Stimulated activated naive B cell treated with anti-CD40 and anti-IgM and Interleukin-4, amounts not matched to agents 10 μg/mL and 1 μg/mL and 100 μg/mL, for 72 hours (primary cell): Measurements from ENCODE around the gene OR5K2.
A peak's percentile ranks its signal among the peaks of the same experiment; 100 is the strongest.

Experiments used
- ATAC-seq, 2 donors: fragments of 150-1000 bp; cut with Tn5 transposase; replicated peaks; 2 replicates each; pipeline ENCODE4 v1.10.0; 2021; ENCODE audit warnings: moderate library complexity in 1 of 2
- DNase-seq: peaks from one replicate; pipeline ENCODE4 v3.0.0; 2021
- H3K27ac Mint-ChIP-seq: one replicate; pipeline ENCODE4 v1.8.0; 2022; ENCODE audit warnings: mild to moderate bottlenecking, mixed read lengths
- H3K27me3 Mint-ChIP-seq, 2 donors: one replicate each; pipeline ENCODE4 v1.8.0; 2022; ENCODE audit warnings: mixed read lengths in 2 of 2
- H3K36me3 Mint-ChIP-seq, 2 donors: one replicate each; pipeline ENCODE4 v1.8.0; 2022; ENCODE audit warnings: mixed read lengths in 2 of 2, mild to moderate bottlenecking in 1 of 2
- H3K4me1 Mint-ChIP-seq, 2 donors: one replicate each; pipeline ENCODE4 v1.8.0; 2022; ENCODE audit warnings: mixed read lengths in 2 of 2, mild to moderate bottlenecking in 1 of 2
- H3K4me3 Mint-ChIP-seq, 2 donors: one replicate each; pipeline ENCODE4 v1.8.0; 2022; ENCODE audit warnings: mild to moderate bottlenecking in 2 of 2, mixed read lengths in 2 of 2, moderate library complexity in 1 of 2
- H3K9me3 Mint-ChIP-seq, 2 donors: one replicate each; pipeline ENCODE4 v1.8.0; 2022; ENCODE audit warnings: mixed read lengths in 2 of 2, mild to moderate bottlenecking in 1 of 2

Gene OR5K2

GRCh38 chr3:98531622-98532274, 34.3 kb downstream of the OR5K2 start, which contains the start of gene GPR15:
Gene GPR15, plus strand, starts transcription at chr3:98531978. Its CDS starts 56 bp downstream, at chr3:98532034.
- Mint-ChIP-seq H3K27ac (peak within 1 kb of the TSS; percentile 47), H3K4me3 (peak within 1 kb of the TSS; percentile 21 to 33), H3K36me3 (peaks cover 0 to 7% of the 10 kb centered on the region in 2 donors), H3K4me1 (peaks cover 5 to 9% of the 10 kb centered on the region in 2 donors), H3K27me3 (peaks cover 4 to 12% of the 10 kb centered on the region in 2 donors), H3K9me3 (no peaks in the 10 kb centered on the region)
- ATAC-seq, result no peak
- DNase-seq, result no peak

- no peaks in the 10 kb centered on the region for H3K9me3 Mint-ChIP-seq
- peaks cover 5 to 9% of the 10 kb centered on the region in 2 donors for H3K4me1 Mint-ChIP-seq
- peaks cover 0 to 7% of the 10 kb centered on the region in 2 donors for H3K36me3 Mint-ChIP-seq
- peaks cover 4 to 12% of the 10 kb centered on the region in 2 donors for H3K27me3 Mint-ChIP-seq
- DNase-seq (no peak), ATAC-seq (no peak)
- peak overlapping the region in 1 of 2 donors; percentile 17 for H3K4me3 Mint-ChIP-seq
- no peak overlapping the region for H3K27ac Mint-ChIP-seq
Measured at GRCh38 chr3:98532275-98532637, 34.8 kb downstream of the OR5K2 start.

DNA sequence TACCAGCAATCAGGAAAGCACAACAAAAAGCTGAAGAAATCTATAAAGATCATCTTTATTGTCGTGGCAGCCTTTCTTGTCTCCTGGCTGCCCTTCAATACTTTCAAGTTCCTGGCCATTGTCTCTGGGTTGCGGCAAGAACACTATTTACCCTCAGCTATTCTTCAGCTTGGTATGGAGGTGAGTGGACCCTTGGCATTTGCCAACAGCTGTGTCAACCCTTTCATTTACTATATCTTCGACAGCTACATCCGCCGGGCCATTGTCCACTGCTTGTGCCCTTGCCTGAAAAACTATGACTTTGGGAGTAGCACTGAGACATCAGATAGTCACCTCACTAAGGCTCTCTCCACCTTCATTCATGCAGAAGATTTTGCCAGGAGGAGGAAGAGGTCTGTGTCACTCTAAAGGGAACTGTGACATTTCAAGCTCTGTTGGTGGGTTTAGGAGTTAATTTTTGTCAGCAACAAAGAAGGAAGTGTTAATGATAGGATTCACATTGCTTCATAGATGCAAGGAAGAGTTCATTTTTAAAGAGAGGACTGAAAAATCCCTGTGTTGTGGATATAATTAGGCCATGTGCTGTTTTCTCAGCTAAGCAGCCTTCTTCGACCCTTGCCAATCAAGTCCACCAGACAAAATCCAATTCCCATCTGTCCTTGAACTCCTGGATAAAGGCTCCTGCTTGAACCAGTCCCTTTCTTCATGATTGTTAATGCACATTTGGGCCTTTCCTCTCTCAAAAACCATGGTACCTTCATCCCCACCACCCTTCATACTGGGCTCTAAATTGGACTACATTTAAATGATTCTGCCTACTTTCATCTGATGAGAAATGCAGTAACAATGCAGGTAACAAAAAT, 35.5 kb downstream of the OR5K2 start:
- Mint-ChIP-seq H3K27me3 (peaks cover 4 to 12% of the 10 kb centered on the region in 2 donors), H3K4me3 (peak overlapping the region; percentile 21 to 41), H3K36me3 (peaks cover 0 to 7% of the 10 kb centered on the region in 2 donors), H3K9me3 (no peaks in the 10 kb centered on the region), H3K27ac (peak overlapping the region; percentile 47), H3K4me1 (peaks cover 5 to 9% of the 10 kb centered on the region in 2 donors)
- no peak for ATAC-seq
- no peak for DNase-seq

DNA sequence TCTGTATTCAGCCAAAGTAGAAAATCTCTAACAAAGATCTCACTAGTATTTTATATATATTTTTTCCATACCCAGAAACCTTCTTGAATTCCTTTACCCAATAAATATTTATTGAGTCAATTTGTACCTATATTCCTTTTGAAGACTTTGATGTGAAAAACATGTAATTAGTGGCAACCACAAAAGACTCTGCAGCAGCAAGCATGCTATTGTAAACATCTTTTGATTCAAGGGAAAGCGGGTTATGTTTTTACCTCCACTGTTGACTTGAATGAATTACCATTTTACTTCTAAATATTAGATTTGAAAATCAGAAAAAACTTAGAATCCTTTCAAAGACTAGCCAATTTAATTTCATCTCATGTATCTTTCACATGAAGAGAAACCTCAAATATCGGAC, 36.7 kb downstream of the OR5K2 start:
- no peak overlapping the region for H3K4me3 Mint-ChIP-seq
- no peak overlapping the region for H3K27ac Mint-ChIP-seq
- peaks cover 5 to 9% of the 10 kb centered on the region in 2 donors for H3K4me1 Mint-ChIP-seq
- no peak for ATAC-seq
- H3K9me3 Mint-ChIP-seq, result no peaks in the 10 kb centered on the region
- H3K36me3 Mint-ChIP-seq, result peaks cover 0 to 7% of the 10 kb centered on the region in 2 donors
- H3K27me3 Mint-ChIP-seq, result peaks cover 4 to 7% of the 10 kb centered on the region in 2 donors
- no peak for DNase-seq

GRCh38 chr3:98534734-98535133, 37.3 kb downstream of the OR5K2 start:
- peaks cover 4 to 7% of the 10 kb centered on the region in 2 donors for H3K27me3 Mint-ChIP-seq
- H3K27ac Mint-ChIP-seq, result no peak overlapping the region
- no peaks in the 10 kb centered on the region for H3K9me3 Mint-ChIP-seq
- peaks cover 0 to 6% of the 10 kb centered on the region in 2 donors for H3K36me3 Mint-ChIP-seq
- H3K4me3 Mint-ChIP-seq, result no peak overlapping the region
- DNase-seq (no peak), ATAC-seq (no peak)
- peaks cover 4 to 9% of the 10 kb centered on the region in 2 donors for H3K4me1 Mint-ChIP-seq

DNA sequence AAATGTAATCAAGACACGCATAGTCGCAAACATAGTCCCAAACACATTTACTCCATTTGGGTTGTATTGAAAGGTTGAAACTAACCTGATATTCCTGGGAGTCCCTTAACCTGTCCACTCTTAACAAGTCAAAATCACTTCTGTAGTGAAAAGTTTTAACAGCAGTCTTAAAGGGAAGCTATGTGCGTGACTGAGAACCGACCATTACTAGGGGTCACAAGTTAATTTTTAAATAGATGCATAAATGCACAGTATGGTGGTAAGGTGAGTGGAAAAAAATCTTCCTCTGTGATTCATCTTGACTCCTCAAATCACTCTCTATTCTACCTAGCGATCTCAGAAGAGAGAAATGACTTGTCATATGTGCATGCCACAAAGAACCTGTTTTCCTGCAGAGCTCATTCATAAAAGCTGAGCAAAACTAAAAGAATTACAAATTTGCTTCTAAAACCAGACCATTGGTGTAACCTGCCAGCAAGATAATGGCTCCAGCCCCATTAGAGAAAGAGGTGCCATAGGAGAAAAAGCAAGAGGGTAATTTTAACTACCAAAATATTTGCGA, 39.1 kb downstream of the OR5K2 start:
- DNase-seq (no peak), ATAC-seq (peak; percentile 93 to 94)
- Mint-ChIP-seq H3K27me3 (peaks cover 4 to 7% of the 10 kb centered on the region in 2 donors), H3K4me3 (peak overlapping the region in 1 of 2 donors; percentile 21), H3K36me3 (no peaks in the 10 kb centered on the region), H3K4me1 (peaks cover 5% of the 10 kb centered on the region in 2 donors), H3K9me3 (no peaks in the 10 kb centered on the region), H3K27ac (peak overlapping the region; percentile 14)

DNA sequence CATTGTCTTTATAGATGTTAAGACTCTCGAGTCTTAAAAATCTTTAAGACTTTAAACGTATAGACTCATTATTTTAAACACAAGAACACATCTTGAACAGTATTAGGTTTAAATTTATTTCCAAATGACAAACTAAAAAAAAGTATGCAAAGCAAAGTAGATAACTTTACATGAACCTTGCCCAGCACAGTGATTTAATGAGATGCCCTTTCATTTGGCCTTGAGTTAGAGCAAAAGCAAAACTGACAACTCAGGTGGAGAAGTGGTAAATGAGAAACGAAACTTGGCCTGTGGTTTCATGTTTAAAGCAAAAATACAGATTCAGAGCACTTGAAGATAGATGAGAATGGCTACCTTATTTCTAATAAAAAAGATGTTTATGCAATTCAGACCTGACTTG, 42.9 kb downstream of the OR5K2 start:
- Mint-ChIP-seq H3K36me3 (no peaks in the 10 kb centered on the region), H3K4me1 (peaks cover 1 to 5% of the 10 kb centered on the region in 2 donors), H3K27me3 (peaks cover 0 to 9% of the 10 kb centered on the region in 2 donors), H3K27ac (no peak overlapping the region), H3K9me3 (no peaks in the 10 kb centered on the region), H3K4me3 (no peak overlapping the region)
- DNase-seq, result no peak
- peak; percentile 67 to 72 for ATAC-seq

- Mint-ChIP-seq H3K9me3 (no peaks in the 10 kb centered on the region), H3K27me3 (peaks cover 0 to 16% of the 10 kb centered on the region in 2 donors), H3K4me1 (peaks cover 2 to 5% of the 10 kb centered on the region in 2 donors), H3K36me3 (no peaks in the 10 kb centered on the region), H3K27ac (no peak overlapping the region), H3K4me3 (no peak overlapping the region)
- no peak for ATAC-seq
- no peak for DNase-seq
Measured at GRCh38 chr3:98541695-98542094, 44.2 kb downstream of the OR5K2 start.

DNA sequence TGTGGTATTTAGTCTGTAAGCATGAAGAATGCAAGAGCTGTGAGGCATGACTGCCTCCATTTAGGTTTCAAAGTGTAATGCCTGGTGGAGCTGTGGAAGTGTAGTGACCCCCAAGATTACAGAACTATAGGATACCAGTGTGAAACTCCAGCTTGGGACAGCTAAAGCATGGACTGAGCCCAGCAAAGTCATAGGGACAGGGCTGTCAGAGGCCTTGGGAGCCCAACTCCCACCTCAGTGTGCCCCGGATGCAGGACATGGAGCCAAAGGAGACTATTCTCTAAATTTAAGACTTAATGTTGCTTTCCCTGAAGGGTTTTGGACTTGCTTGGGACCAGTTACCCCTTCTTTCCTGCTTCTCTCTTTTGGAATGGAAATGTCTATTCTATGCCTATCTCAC, 45.1 kb downstream of the OR5K2 start:
- Mint-ChIP-seq H3K4me1 (peaks cover 2 to 5% of the 10 kb centered on the region in 2 donors), H3K4me3 (no peak overlapping the region), H3K27me3 (peaks cover 0 to 16% of the 10 kb centered on the region in 2 donors), H3K9me3 (no peaks in the 10 kb centered on the region), H3K36me3 (no peaks in the 10 kb centered on the region), H3K27ac (no peak overlapping the region)
- DNase-seq (no peak), ATAC-seq (no peak)

DNA sequence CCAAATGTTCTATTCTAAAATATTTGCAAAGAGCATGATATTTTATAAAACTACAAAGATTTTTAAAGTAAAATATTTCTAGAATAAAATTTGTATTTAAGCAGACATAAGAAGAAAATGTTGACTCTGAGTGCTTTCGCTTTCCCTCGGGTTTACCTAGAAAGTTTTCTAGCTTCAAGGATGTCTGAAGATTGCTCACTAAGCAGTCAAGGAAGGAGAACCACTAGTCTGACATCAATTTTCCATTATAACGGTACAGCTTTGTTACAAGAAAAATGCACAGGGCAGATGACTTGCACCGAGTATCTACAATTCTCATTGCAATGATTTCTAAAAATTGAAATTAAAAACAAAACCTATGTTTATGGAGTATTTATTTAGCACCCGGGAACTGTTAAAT, 48.5 kb downstream of the OR5K2 start:
- peak in 1 of 2 donors; percentile 52 for ATAC-seq
- no peak overlapping the region for H3K27ac Mint-ChIP-seq
- no peaks in the 10 kb centered on the region for H3K9me3 Mint-ChIP-seq
- H3K36me3 Mint-ChIP-seq, result no peaks in the 10 kb centered on the region
- H3K4me3 Mint-ChIP-seq, result no peak overlapping the region
- peaks cover 2 to 24% of the 10 kb centered on the region in 2 donors for H3K27me3 Mint-ChIP-seq
- H3K4me1 Mint-ChIP-seq, result peaks cover 0 to 1% of the 10 kb centered on the region in 2 donors
- no peak for DNase-seq
